Activated B cell treated with CpG ODN at 0.5 μM for 24 hours (primary cell): ENCODE data around the gene VPS11. TPM values are rescaled to one million over a fixed set of nuclear protein-coding genes. Genes with fewer than 3 reads are reported as not detected.
"Not testable (repeated sequence)": the region's sequence is repeated elsewhere in the genome, so short reads cannot be mapped to it uniquely, and the experiment has no call there.

Experiments
- ATAC-seq: fragments of 200-7000 bp; cut with Tn5 transposase; one replicate; pipeline ENCODE4 v1.10.0; 2021; ENCODE audit warnings: low read depth, mild to moderate bottlenecking, moderate library complexity
- CTCF ChIA-PET: fragments of 350-600 bp; sonication (Branson Sonifier 250); formaldehyde crosslinking; loops from one replicate; lab custom pipeline; 2021; ENCODE audit warnings: antibody characterized with exemption; lab: Charles Lee
- POLR2A ChIA-PET: fragments of 350-600 bp; sonication (Branson Sonifier 250); formaldehyde crosslinking; loops from one replicate; lab custom pipeline; 2021; ENCODE audit warnings: antibody characterized with exemption; lab: Charles Lee
- DNase-seq: peaks from one replicate; pipeline ENCODE4 v3.0.0; 2022
- H3K27ac Mint-ChIP-seq: one replicate; pipeline ENCODE4 v1.8.0; 2020; ENCODE audit warnings: mixed read lengths
- H3K27me3 Mint-ChIP-seq: one replicate; pipeline ENCODE4 v1.8.0; 2021; ENCODE audit warnings: mixed read lengths
- H3K36me3 Mint-ChIP-seq: one replicate; pipeline ENCODE4 v1.8.0; 2021; ENCODE audit warnings: low read depth, mixed read lengths
- H3K4me1 Mint-ChIP-seq: one replicate; pipeline ENCODE4 v1.8.0; 2021; ENCODE audit warnings: mixed read lengths
- H3K4me3 Mint-ChIP-seq: one replicate; pipeline ENCODE4 v1.8.0; 2020; ENCODE audit warnings: mild to moderate bottlenecking, mixed read lengths
- H3K9me3 Mint-ChIP-seq: one replicate; pipeline ENCODE4 v1.8.0; 2020; ENCODE audit warnings: mixed read lengths
- CTCF ChIP-seq: fragments of 200-600 bp; IDR thresholded peaks from one replicate; pipeline ENCODE4 v1.8.0; 2022; ENCODE audit warnings: antibody characterized with exemption, mild to moderate bottlenecking
- intact Hi-C: fragments of 100-400 bp; cut with micrococcal nuclease; formaldehyde crosslinking; loops from one replicate; pipeline ENCODE4 v1.15.1; 2024
- total RNA-seq: library from RNA; stranded (reverse); gene quantifications from 2 replicates; pipeline ENCODE4 v1.2.3, GENCODE V29; 2022

VPS11 gene
- total RNA-seq, 1 donor from 2014 or later, result 53.6 TPM

- Mint-ChIP-seq H3K9me3 (no peaks in the 10 kb centered on the region), H3K27me3 (no peaks in the 10 kb centered on the region), H3K27ac (no peak overlapping the region), H3K4me1 (peaks cover 16% of the 10 kb centered on the region), H3K4me3 (no peak overlapping the region), H3K36me3 (no peaks in the 10 kb centered on the region)
- CTCF ChIA-PET, result no interaction called here
- intact Hi-C loops, result no loop called here
- TF ChIP-seq CTCF, result no peak
- DNase-seq (no peak), ATAC-seq (no peak)
- POLR2A ChIA-PET, result interaction anchor here (0.8 to 1.5 kb wide), 3 partner anchors 12 to 32 kb away, joined by 4 to 7 read pairs (median 6); partner anchors contain the start of genes HYOU1 and VPS11
Measured at GRCh38 chr11:119034813-119035212, 32.8 kb upstream of the VPS11 start.

DNA sequence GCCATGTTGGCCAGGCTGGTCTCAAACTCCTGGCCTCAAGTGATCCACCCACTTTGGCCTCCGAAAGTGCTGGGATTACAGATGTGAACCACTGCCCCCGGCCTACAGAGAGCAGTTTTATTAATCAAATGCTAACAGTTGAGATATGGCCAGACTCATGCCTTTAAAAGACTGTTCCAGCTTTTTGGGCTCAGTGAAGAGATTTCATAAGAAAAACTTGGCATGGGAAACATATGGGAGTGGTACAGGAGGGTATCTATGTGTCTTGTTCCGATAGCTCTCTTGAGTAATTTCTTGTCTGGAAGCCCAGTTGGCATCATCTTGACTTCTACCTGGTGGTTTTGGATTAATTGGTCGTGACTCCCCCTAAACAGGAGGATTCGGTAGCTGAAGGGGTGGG lies 28.7 kb upstream of the VPS11 start:
- no peak for TF ChIP-seq CTCF
- intact Hi-C loops, result no loop called here
- Mint-ChIP-seq H3K4me1 (peaks cover 11% of the 10 kb centered on the region), H3K27me3 (no peaks in the 10 kb centered on the region), H3K36me3 (no peaks in the 10 kb centered on the region), H3K27ac (no peak overlapping the region), H3K4me3 (no peak overlapping the region), H3K9me3 (no peaks in the 10 kb centered on the region)
- CTCF ChIA-PET, result no interaction called here
- POLR2A ChIA-PET, result interaction anchor here (0.9 kb wide), 1 partner anchor 20 kb away, joined by 3 read pairs; the partner anchor contains the start of gene TRAPPC4
- no peak for ATAC-seq
- DNase-seq, result no peak

DNA sequence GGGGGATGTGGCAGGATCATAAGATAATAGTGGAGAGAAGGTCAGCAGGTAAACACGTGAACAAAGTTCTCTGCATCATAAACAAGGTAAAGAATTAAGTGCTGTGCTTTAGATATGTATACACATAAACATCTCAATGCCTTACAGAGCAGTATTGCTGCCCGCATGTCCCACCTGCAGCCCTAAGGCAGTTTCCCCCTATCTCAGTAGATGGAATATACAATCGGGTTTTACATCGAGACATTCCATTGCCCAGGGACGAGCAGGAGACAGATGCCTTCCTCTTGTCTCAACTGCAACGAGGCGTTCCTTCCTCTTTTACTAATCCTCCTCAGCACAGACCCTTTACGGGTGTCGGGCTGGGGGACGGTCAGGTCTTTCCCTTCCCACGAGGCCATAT lies 28.1 kb upstream of the VPS11 start:
- POLR2A ChIA-PET, H3K27me3 Mint-ChIP-seq, CTCF ChIA-PET, H3K4me3 Mint-ChIP-seq, H3K36me3 Mint-ChIP-seq, ATAC-seq, DNase-seq, H3K9me3 Mint-ChIP-seq, H3K27ac Mint-ChIP-seq, intact Hi-C loops: not testable (repeated sequence)
- peaks cover 11% of the 10 kb centered on the region for H3K4me1 Mint-ChIP-seq

DNA sequence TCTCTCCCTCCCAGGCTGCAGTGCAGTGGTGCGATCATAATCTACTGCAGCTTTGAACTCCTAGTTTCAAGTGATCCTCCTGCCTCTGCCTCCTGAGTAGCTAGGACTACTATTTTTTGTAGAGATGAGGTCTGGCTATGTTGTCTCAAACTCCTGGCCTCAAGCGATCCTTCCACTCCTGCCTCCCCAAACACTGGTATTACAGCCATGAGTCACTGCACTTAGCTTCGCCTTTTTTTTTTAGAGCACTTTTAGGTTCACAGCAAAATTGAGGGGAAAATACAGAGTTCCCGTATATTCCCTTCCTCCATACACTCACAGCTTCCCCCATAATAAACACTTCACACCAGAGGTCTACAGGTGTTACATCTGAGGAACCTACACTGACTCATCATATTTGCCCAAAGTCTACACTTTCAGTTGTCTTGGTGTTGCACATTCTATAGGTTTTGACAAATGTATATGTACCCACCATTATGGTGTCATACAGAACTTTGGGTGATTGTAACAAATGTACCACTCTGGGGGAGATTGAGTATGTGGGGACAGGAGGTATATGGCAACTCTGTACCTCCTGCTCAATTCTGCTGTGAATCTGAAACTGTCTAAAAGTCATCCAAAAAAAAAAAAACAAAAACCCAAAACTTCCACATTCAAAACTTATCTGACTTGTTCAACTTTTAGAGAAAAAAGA lies 25.6 kb upstream of the VPS11 start:
- Mint-ChIP-seq H3K36me3 (peaks cover 26% of the 10 kb centered on the region), H3K4me1 (peaks cover 11% of the 10 kb centered on the region), H3K27me3 (no peaks in the 10 kb centered on the region), H3K4me3 (no peak overlapping the region), H3K9me3 (no peaks in the 10 kb centered on the region), H3K27ac (no peak overlapping the region)
- ChIA-PET CTCF (interaction anchor here (0.6 kb wide), 1 partner anchor 435 kb away, joined by 3 read pairs; the partner anchor contains the start of gene PHLDB1), POLR2A (interaction anchor here (1.3 to 1.4 kb wide), 2 partner anchors 11 to 15 kb away, joined by 7 to 8 read pairs; partner anchors contain the start of gene HYOU1)
- DNase-seq (no peak), ATAC-seq (no peak)
- intact Hi-C loops, result no loop called here
- TF ChIP-seq CTCF, result no peak

DNA sequence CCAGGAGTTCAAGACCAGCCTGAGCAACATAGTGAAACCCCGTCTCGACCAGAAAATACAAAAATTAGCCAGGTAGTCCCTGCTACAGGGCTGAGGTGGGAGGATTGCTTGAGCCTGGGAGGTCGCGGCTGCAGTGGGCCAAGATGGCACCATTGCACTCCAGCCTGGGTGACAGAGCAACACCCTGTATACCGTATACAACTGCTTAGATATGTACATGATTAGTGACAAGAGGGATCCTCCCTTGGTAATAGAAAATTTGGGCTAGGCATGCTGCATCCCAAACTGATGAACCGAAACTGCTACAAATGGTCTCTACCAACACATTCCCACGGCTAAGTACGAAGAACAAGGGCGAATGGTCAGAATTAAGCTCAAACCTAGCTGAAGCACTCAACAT lies 24.7 kb upstream of the VPS11 start:
- ATAC-seq (no peak), DNase-seq (no peak)
- H3K36me3 Mint-ChIP-seq, result peaks cover 35% of the 10 kb centered on the region
- no peak overlapping the region for H3K4me3 Mint-ChIP-seq
- CTCF ChIA-PET, result no interaction called here
- peaks cover 11% of the 10 kb centered on the region for H3K4me1 Mint-ChIP-seq
- POLR2A ChIA-PET, result interaction anchor here (0.8 to 1.4 kb wide), 3 partner anchors 10 to 14 kb away, joined by 3 to 8 read pairs (median 7); partner anchors contain the start of gene HYOU1
- intact Hi-C loops, result no loop called here
- no peak for TF ChIP-seq CTCF
- no peaks in the 10 kb centered on the region for H3K27me3 Mint-ChIP-seq
- H3K9me3 Mint-ChIP-seq, result no peaks in the 10 kb centered on the region
- H3K27ac Mint-ChIP-seq, result no peak overlapping the region
